Tibial nerve (tissue), 3 donors: Measurements from ENCODE around the gene PIM1.

Source experiments
- POLR2A ChIP-seq, 2 donors: fragments of 450-650 bp; IDR thresholded peaks; one replicate each; pipeline ENCODE4 v1.6.1; 2017; ENCODE audit warnings: antibody characterized with exemption in 2 of 2, mild to moderate bottlenecking in 2 of 2, moderate library complexity in 2 of 2
- TF ChIP-seq, protein P1 (sequence below), 5 experiments: fragments of 200-600 bp in 3 of 5; fragments of 450-650 bp in 2 of 5; sonication (generic) in 3 of 5; IDR thresholded peaks; one replicate each; pipeline ENCODE4 v1.5.1; 2016 to 2019; ENCODE audit warnings: antibody characterized with exemption in 5 of 5, mild to moderate bottlenecking in 3 of 5, moderate library complexity in 2 of 5

DNA sequence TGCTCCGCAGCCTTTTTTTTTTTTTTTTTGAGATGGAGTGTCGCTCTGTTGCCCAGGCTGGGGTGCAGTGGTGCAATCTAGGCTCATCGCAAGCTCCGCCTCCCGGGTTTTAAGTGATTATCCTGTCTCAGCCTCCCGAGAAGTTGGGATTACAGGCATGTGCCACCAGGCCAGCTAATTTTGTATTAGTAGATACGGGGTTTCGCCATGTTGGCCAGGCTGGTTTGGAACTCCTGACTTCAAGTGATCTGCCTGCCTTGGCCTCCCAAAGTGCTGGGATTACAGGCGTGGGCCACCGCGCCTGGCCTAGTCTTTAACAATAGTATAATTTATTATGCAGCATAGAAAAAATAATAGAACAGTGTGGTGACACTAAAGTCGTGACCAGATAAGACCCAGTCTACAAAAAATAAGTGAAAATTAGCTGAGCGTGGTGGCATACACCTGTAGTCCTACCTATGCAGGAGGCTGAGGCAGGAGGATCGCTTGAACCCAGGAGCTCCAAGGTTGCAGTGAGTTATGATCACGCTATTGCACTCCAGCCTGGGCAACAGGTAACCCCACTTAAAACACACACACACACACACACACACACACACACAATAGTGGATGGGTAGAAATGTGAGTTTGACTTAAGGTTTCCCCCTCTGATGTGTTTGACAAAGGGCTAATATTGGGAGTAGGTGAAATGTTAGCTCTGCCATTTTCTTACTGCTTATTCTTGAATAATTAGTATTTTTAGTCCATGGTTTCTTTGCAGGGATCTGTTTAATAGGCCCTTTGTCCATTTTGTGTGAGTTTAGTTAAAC lies 6.5 kb downstream of the PIM1 start:
- TF ChIP-seq, protein P1, sequence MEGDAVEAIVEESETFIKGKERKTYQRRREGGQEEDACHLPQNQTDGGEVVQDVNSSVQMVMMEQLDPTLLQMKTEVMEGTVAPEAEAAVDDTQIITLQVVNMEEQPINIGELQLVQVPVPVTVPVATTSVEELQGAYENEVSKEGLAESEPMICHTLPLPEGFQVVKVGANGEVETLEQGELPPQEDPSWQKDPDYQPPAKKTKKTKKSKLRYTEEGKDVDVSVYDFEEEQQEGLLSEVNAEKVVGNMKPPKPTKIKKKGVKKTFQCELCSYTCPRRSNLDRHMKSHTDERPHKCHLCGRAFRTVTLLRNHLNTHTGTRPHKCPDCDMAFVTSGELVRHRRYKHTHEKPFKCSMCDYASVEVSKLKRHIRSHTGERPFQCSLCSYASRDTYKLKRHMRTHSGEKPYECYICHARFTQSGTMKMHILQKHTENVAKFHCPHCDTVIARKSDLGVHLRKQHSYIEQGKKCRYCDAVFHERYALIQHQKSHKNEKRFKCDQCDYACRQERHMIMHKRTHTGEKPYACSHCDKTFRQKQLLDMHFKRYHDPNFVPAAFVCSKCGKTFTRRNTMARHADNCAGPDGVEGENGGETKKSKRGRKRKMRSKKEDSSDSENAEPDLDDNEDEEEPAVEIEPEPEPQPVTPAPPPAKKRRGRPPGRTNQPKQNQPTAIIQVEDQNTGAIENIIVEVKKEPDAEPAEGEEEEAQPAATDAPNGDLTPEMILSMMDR (IDR thresholded peaks at IDR 0.05): no peak
- no peak for TF ChIP-seq POLR2A (IDR thresholded peaks at IDR 0.05)
